ENCODE data around the gene GCNT2. TPM values are rescaled to one million over a fixed set of nuclear protein-coding genes. Genes with fewer than 3 reads are reported as not detected.

The GCNT2 gene
- total RNA-seq, 4 donors from 2014 or later: 14.9 to 36.7 (median 23.6) TPM

- 83 to 84% methylated on average over 4 to 5 of the region's 5 CpGs for WGBS, 2 donors (ENCODE audit: low coverage in 1 of 2)
- H3K27me3 ChIP-seq: no peaks in the 10 kb centered on the region
- peaks cover 0 to 8% (median 0%) of the 10 kb centered on the region in 3 donors for H3K4me1 ChIP-seq
- ATAC-seq: no peak
- H3K4me3 ChIP-seq: no peak overlapping the region
- H3K27ac ChIP-seq: no peak overlapping the region
- no peak for TF ChIP-seq CTCF (IDR thresholded peaks at IDR 0.05)
- no peak for TF ChIP-seq POLR2A (IDR thresholded peaks at IDR 0.05)
- no peak for TF ChIP-seq EP300 (IDR thresholded peaks at IDR 0.05)
- TF ChIP-seq POLR2AphosphoS5 (IDR thresholded peaks at IDR 0.05): no peak
- H3K9me3 ChIP-seq: no peaks in the 10 kb centered on the region
- no peaks in the 10 kb centered on the region for H3K36me3 ChIP-seq
Observed at GRCh38 chr6:10537726-10538125, 16.6 kb downstream of the GCNT2 start.

GRCh38 chr6:10540073-10540746, 19.1 kb downstream of the GCNT2 start:
- Histone ChIP-seq H3K4me3 (no peak overlapping the region), H3K9me3 (no peaks in the 10 kb centered on the region), H3K36me3 (no peaks in the 10 kb centered on the region), H3K27ac (peak overlapping the region in 2 of 4 donors; percentile 14 to 17), H3K4me1 (peaks cover 0 to 16% (median 0%) of the 10 kb centered on the region in 3 donors), H3K27me3 (no peaks in the 10 kb centered on the region)
- 68 to 87% methylated on average over 3 to 4 of the region's 4 CpGs for WGBS, 2 donors (ENCODE audit: low coverage in 1 of 2)
- TF ChIP-seq EP300 (IDR thresholded peaks at IDR 0.05) (no peak), CTCF (IDR thresholded peaks at IDR 0.05) (no peak), POLR2AphosphoS5 (IDR thresholded peaks at IDR 0.05) (no peak), POLR2A (IDR thresholded peaks at IDR 0.05) (no peak)
- no peak for ATAC-seq

GRCh38 chr6:10541591-10541990, 20.4 kb downstream of the GCNT2 start:
- no peak for ATAC-seq
- Histone ChIP-seq H3K4me3 (no peak overlapping the region), H3K27ac (peak overlapping the region in 3 of 4 donors; percentile 56 to 84 (median 64))

GRCh38 chr6:10542213-10542612, 21.1 kb downstream of the GCNT2 start:
- Histone ChIP-seq H3K4me1 (peaks cover 0 to 30% (median 3%) of the 10 kb centered on the region in 3 donors), H3K27ac (peak overlapping the region in 3 of 4 donors; percentile 56 to 84 (median 64)), H3K4me3 (no peak overlapping the region), H3K27me3 (no peaks in the 10 kb centered on the region), H3K9me3 (no peaks in the 10 kb centered on the region), H3K36me3 (no peaks in the 10 kb centered on the region)
- WGBS, 2 donors (ENCODE audit: low coverage in 1 of 2): 72 to 87% methylated on average over 2 of the region's 2 CpGs
- TF ChIP-seq EP300 (IDR thresholded peaks at IDR 0.05) (no peak), CTCF (IDR thresholded peaks at IDR 0.05) (no peak), POLR2A (IDR thresholded peaks at IDR 0.05) (no peak), POLR2AphosphoS5 (IDR thresholded peaks at IDR 0.05) (no peak)
- ATAC-seq: no peak

More at GRCh38 chr6:10541591-10541990, 20.4 kb downstream of the GCNT2 start:
- TF ChIP-seq POLR2AphosphoS5 (IDR thresholded peaks at IDR 0.05): no peak
- TF ChIP-seq POLR2A (IDR thresholded peaks at IDR 0.05): no peak
- no peak for TF ChIP-seq CTCF (IDR thresholded peaks at IDR 0.05)
- no peak for TF ChIP-seq EP300 (IDR thresholded peaks at IDR 0.05)
- Histone ChIP-seq H3K36me3 (no peaks in the 10 kb centered on the region), H3K9me3 (no peaks in the 10 kb centered on the region), H3K27me3 (no peaks in the 10 kb centered on the region), H3K4me1 (peaks cover 0 to 28% (median 3%) of the 10 kb centered on the region in 3 donors)
- 88% methylated on average over 1 of the region's 1 CpG; no CpG with 5 or more reads in 1 of the 2 donors for WGBS, 2 donors (ENCODE audit: low coverage in 1 of 2)

- no peak for ATAC-seq
- Histone ChIP-seq H3K27ac (peak overlapping the region in 3 of 4 donors; percentile 64 to 86 (median 84)), H3K27me3 (no peaks in the 10 kb centered on the region)
Observed at GRCh38 chr6:10543488-10543887, 22.3 kb downstream of the GCNT2 start.

More at GRCh38 chr6:10543488-10543887, 22.3 kb downstream of the GCNT2 start:
- Histone ChIP-seq H3K4me1 (peaks cover 0 to 37% (median 8%) of the 10 kb centered on the region in 3 donors), H3K36me3 (no peaks in the 10 kb centered on the region), H3K9me3 (no peaks in the 10 kb centered on the region), H3K4me3 (no peak overlapping the region)
- WGBS, 2 donors (ENCODE audit: low coverage in 1 of 2): 73 to 100% methylated on average over 1 to 2 of the region's 2 CpGs
- TF ChIP-seq CTCF (IDR thresholded peaks at IDR 0.05) (no peak), EP300 (IDR thresholded peaks at IDR 0.05) (no peak), POLR2A (IDR thresholded peaks at IDR 0.05) (no peak), POLR2AphosphoS5 (IDR thresholded peaks at IDR 0.05) (no peak)

Measured in gastroesophageal sphincter (tissue), 4 donors.